H1 (cell line): ENCODE measurements around the gene EDC3. TPM values are rescaled to one million over a fixed set of nuclear protein-coding genes. Genes with fewer than 3 reads are reported as not detected.

Experiments used
- ASH2L ChIP-seq: fragments of 200-600, 300-600 bp; sonication (generic); IDR thresholded peaks from one replicate; pipeline ENCODE4 v1.7.1; 2017; ENCODE audit warnings: low read length
- ATF3 ChIP-seq: IDR thresholded peaks from 2 replicates; pipeline ENCODE4 v1.6.1; 2011; ENCODE audit warnings: low read depth, mild to moderate bottlenecking, low read length; ENCODE audit not compliant: insufficient read depth
- CEBPB ChIP-seq: IDR thresholded peaks from 2 replicates; pipeline ENCODE4 v1.6.1; 2012; ENCODE audit warnings: low read depth, low read length
- HDAC6 ChIP-seq: IDR thresholded peaks from one replicate; pipeline ENCODE4 v1.7.1; 2012; ENCODE audit warnings: low read depth, mild to moderate bottlenecking, inconsistent platforms, low read length, moderate library complexity
- SIN3A ChIP-seq, 2 experiments: IDR thresholded peaks in 1 of 2; conservative IDR thresholded peaks in 1 of 2; 2 replicates each; pipeline ENCODE4 v1.6.1; 2011 to 2012; ENCODE audit warnings: low read length in 2 of 2, improper control_type of control experiment in 1 of 2, low read depth in 1 of 2, mild to moderate bottlenecking in 1 of 2
- SP1 ChIP-seq: IDR thresholded peaks from 2 replicates; pipeline ENCODE4 v1.6.1; 2011; ENCODE audit warnings: low read depth, low read length
- TAF1 ChIP-seq: IDR thresholded peaks from 2 replicates; pipeline ENCODE4 v1.6.1; 2011; ENCODE audit warnings: mild to moderate bottlenecking, low read depth, low read length
- polyA plus RNA-seq, 7 experiments: library from polyadenylated mRNA; depleted of rRNA in 3 of 7; stranded (reverse) in 5 of 7; unstranded in 2 of 7; fragments of >200 nt in 5 of 7; fragments of 200-250 nt in 2 of 7; gene quantifications; 1 replicate in 5 of 7; 2 replicates in 1 of 7; 4 replicates in 1 of 7; pipeline versions ENCODE4 v1.2.1 to v1.2.3, GENCODE V29; 2011 to 2013; ENCODE audit warnings: missing spikeins in 2 of 7, mixed read lengths in 2 of 7
- total RNA-seq: library from RNA; stranded (reverse); fragmentation: NEBNext Ultra II Directional; extraction: Animal tissue kit (Norgen Biotek cat#: 25700); gene quantifications from 2 replicates; pipeline ENCODE4 v1.2.1, GENCODE V29; 2021

The EDC3 gene
- total and polyA plus RNA-seq, 2 of the 8 experiments (the other 6 are each of a cell fraction or from before 2014, with no cell fraction given), result 45.0 to 50.8 TPM

GRCh38 chr15:74594455-74594854 is 101.4 kb downstream of the EDC3 start (continued):
- no peak for TF ChIP-seq CEBPB
- TF ChIP-seq SIN3A (conservative IDR thresholded peaks at IDR 0.05 in 1 of 2, IDR thresholded peaks at IDR 0.05 in 1 of 2; ENCODE audit: low read depth in 1 of 2, low read length in 2 of 2), result no peak
- no peak for TF ChIP-seq SP1
- TF ChIP-seq HDAC6, result no peak
- TF ChIP-seq ASH2L, result no peak
- TF ChIP-seq TAF1, result no peak
- no peak for TF ChIP-seq ATF3
